H1 (cell line): Measurements from ENCODE around the gene EPG5. TPM values are rescaled to one million over a fixed set of nuclear protein-coding genes. Genes with fewer than 3 reads are reported as not detected.

ENCODE experiments used
- CTCF ChIA-PET: fragments of 300-600 bp; sonication (Branson Sonifier 250); formaldehyde crosslinking; loops from one replicate; lab custom pipeline; 2021; ENCODE audit not compliant: partially characterized antibody; lab: Charles Lee
- POLR2A ChIA-PET: fragments of 300-600 bp; sonication (Branson Sonifier 250); formaldehyde crosslinking; loops from one replicate; lab custom pipeline; 2021; ENCODE audit warnings: inconsistent platforms; ENCODE audit not compliant: partially characterized antibody; lab: Charles Lee
- DNase-seq, 2 experiments: peaks; one replicate each; pipeline versions ENCODE4 v3.0.0 to v3.0.0-alpha.2; 2010 to 2022; ENCODE audit warnings: low spot score in 2 of 2, low read depth in 1 of 2, mixed read lengths in 1 of 2
- FAIRE-seq: peaks from 2 replicates; lab custom pipeline; 2011; peaks lifted over from hg19 to GRCh38; lab: Jason Lieb, UNC
- H2AFZ ChIP-seq: 2 replicates; pipeline ENCODE4 v1.8.1; 2012; ENCODE audit warnings: low read length, inconsistent platforms
- H2AK5ac ChIP-seq: 2 replicates; pipeline ENCODE4 v1.6.1; 2013; ENCODE audit warnings: low read depth, low read length
- H2BK120ac ChIP-seq: replicated peaks from 2 replicates; pipeline ENCODE3; 2013; ENCODE audit warnings: low read depth, low read length, inconsistent platforms
- H2BK12ac ChIP-seq: 2 replicates; pipeline ENCODE4 v1.6.1; 2013; ENCODE audit warnings: low read depth, low read length
- H2BK15ac ChIP-seq: 2 replicates; pipeline ENCODE4 v1.6.1; 2013; ENCODE audit warnings: low read length
- H2BK20ac ChIP-seq: 2 replicates; pipeline ENCODE4 v1.6.1; 2013; ENCODE audit warnings: low read length
- H2BK5ac ChIP-seq: 2 replicates; pipeline ENCODE4 v1.6.1; 2013; ENCODE audit warnings: low read depth, low read length
- H3K14ac ChIP-seq: 2 replicates; pipeline ENCODE4 v1.6.1; 2013; ENCODE audit warnings: inconsistent platforms; ENCODE audit not compliant: insufficient read length
- H3K18ac ChIP-seq: 2 replicates; pipeline ENCODE4 v1.6.1; 2013; ENCODE audit warnings: low read length; ENCODE audit errors: extremely low read depth
- H3K23ac ChIP-seq: 2 replicates; pipeline ENCODE4 v1.6.1; 2013; ENCODE audit warnings: inconsistent platforms; ENCODE audit not compliant: insufficient read length
- H3K23me2 ChIP-seq: 2 replicates; pipeline ENCODE4 v1.6.1; 2013; ENCODE audit warnings: low read depth, low read length
- H3K27ac ChIP-seq: 2 replicates; pipeline ENCODE4 v1.6.1; 2011; ENCODE audit warnings: low read depth, low read length, inconsistent platforms
- H3K27me3 ChIP-seq, 4 experiments: replicated peaks in 1 of 4; 1 replicate in 1 of 4; 2 replicates in 3 of 4; pipeline versions ENCODE4 v1.6.1 to v1.8.1; 2011 to 2013; ENCODE audit warnings: low read length in 3 of 4, mild to moderate bottlenecking in 3 of 4, inconsistent platforms in 2 of 4, mixed read lengths in 2 of 4, moderate library complexity in 1 of 4; ENCODE audit not compliant: control insufficient read depth in 3 of 4, insufficient read depth in 3 of 4; ENCODE audit errors: extremely low read depth in 1 of 4
- H3K36me3 ChIP-seq, 4 experiments: 2 replicates each; pipeline versions ENCODE4 v1.6.1 to v1.8.1; 2011 to 2013; ENCODE audit warnings: mild to moderate bottlenecking in 4 of 4, low read length in 3 of 4, moderate library complexity in 2 of 4, control low read depth in 1 of 4, inconsistent platforms in 1 of 4; ENCODE audit not compliant: insufficient read depth in 4 of 4, control insufficient read depth in 2 of 4
- H3K4ac ChIP-seq: replicated peaks from 2 replicates; pipeline ENCODE3; 2013; ENCODE audit warnings: low read length, low read depth, mixed read lengths, inconsistent platforms; ENCODE audit not compliant: insufficient read length
- H3K4me1 ChIP-seq, 4 experiments: replicated peaks in 1 of 4; 1 replicate in 1 of 4; 2 replicates in 3 of 4; pipeline versions ENCODE4 v1.6.1 to v1.8.1; 2011 to 2013; ENCODE audit warnings: low read length in 3 of 4, inconsistent platforms in 2 of 4, mixed read lengths in 1 of 4; ENCODE audit not compliant: insufficient read depth in 4 of 4, control insufficient read depth in 3 of 4
- H3K4me2 ChIP-seq, 2 experiments: 2 replicates each; pipeline versions ENCODE4 v1.6.1 to v1.8.1; 2011 to 2013; ENCODE audit warnings: low read depth in 2 of 2, low read length in 2 of 2, control low read depth in 1 of 2, inconsistent platforms in 1 of 2, mild to moderate bottlenecking in 1 of 2; ENCODE audit not compliant: insufficient read depth in 1 of 2
- H3K4me3 ChIP-seq, 4 experiments: fragments of 200-600, 300-600 bp in 1 of 4; sonication (generic), shearing (Covaris generic), sonication (Bioruptor Twin) in 1 of 4; 2 replicates each; pipeline versions ENCODE4 v1.5.1 to v1.8.1; 2011 to 2016; ENCODE audit warnings: low read length in 4 of 4, low read depth in 3 of 4, control low read depth in 2 of 4, inconsistent platforms in 2 of 4, mild to moderate bottlenecking in 2 of 4, mixed read lengths in 1 of 4, moderate library complexity in 1 of 4; ENCODE audit not compliant: insufficient read depth in 2 of 4; ENCODE audit errors: extremely low read depth in 1 of 4
- H3K56ac ChIP-seq: replicated peaks from 2 replicates; pipeline ENCODE3; 2013; ENCODE audit warnings: low read depth, mild to moderate bottlenecking, mixed read lengths, low read length, inconsistent platforms; ENCODE audit not compliant: insufficient read length
- H3K79me1 ChIP-seq: 2 replicates; pipeline ENCODE4 v1.6.1; 2013; ENCODE audit warnings: low read depth, low read length, control low read depth
- H3K79me2 ChIP-seq, 2 experiments: 2 replicates each; pipeline versions ENCODE4 v1.6.1 to v1.8.1; 2012 to 2013; ENCODE audit warnings: low read length in 2 of 2, mild to moderate bottlenecking in 2 of 2, inconsistent platforms in 1 of 2; ENCODE audit not compliant: insufficient read depth in 2 of 2, control insufficient read depth in 1 of 2
- H3K9ac ChIP-seq, 4 experiments: replicated peaks in 1 of 4; 1 replicate in 1 of 4; 2 replicates in 3 of 4; pipeline versions ENCODE4 v1.6.1 to v1.8.1; 2011 to 2013; ENCODE audit warnings: low read depth in 3 of 4, low read length in 3 of 4, control low read depth in 2 of 4, mild to moderate bottlenecking in 2 of 4, moderate library complexity in 2 of 4, inconsistent platforms in 1 of 4; ENCODE audit errors: extremely low read depth in 1 of 4
- H3K9me3 ChIP-seq, 2 experiments: 2 replicates each; pipeline versions ENCODE4 v1.6.1 to v1.8.1; 2012 to 2013; ENCODE audit warnings: mild to moderate bottlenecking in 2 of 2, moderate library complexity in 2 of 2, control low read depth in 1 of 2, inconsistent platforms in 1 of 2, low read depth in 1 of 2, low read length in 1 of 2, mixed read lengths in 1 of 2; ENCODE audit not compliant: insufficient read depth in 2 of 2
- H4K20me1 ChIP-seq, 2 experiments: replicated peaks in 1 of 2; 2 replicates each; pipeline versions ENCODE3 to v1.8.1; 2011 to 2013; ENCODE audit warnings: inconsistent platforms in 2 of 2, low read length in 2 of 2, mild to moderate bottlenecking in 1 of 2; ENCODE audit not compliant: insufficient read depth in 2 of 2, control insufficient read depth in 1 of 2
- H4K5ac ChIP-seq: 2 replicates; pipeline ENCODE4 v1.6.1; 2013; ENCODE audit warnings: low read length, low read depth, mixed read lengths, inconsistent platforms; ENCODE audit not compliant: insufficient read length
- H4K8ac ChIP-seq: 2 replicates; pipeline ENCODE4 v1.8.0; 2013; ENCODE audit warnings: mild to moderate bottlenecking, moderate library complexity, low read length, inconsistent platforms; ENCODE audit not compliant: insufficient read depth; ENCODE audit errors: extremely low read depth
- H4K91ac ChIP-seq: replicated peaks from 2 replicates; pipeline ENCODE3; 2013; ENCODE audit warnings: low read length, mixed read lengths, inconsistent platforms; ENCODE audit not compliant: insufficient read length
- BACH1 ChIP-seq: IDR thresholded peaks from 2 replicates; pipeline ENCODE4 v1.6.1; 2012; ENCODE audit warnings: low read length, improper control_type of control experiment
- CHD1 ChIP-seq: IDR thresholded peaks from 2 replicates; pipeline ENCODE4 v1.6.1; 2012; ENCODE audit warnings: low read depth, low read length, improper control_type of control experiment
- CHD2 ChIP-seq: IDR thresholded peaks from 2 replicates; pipeline ENCODE4 v1.6.1; 2012; ENCODE audit warnings: low read length, improper control_type of control experiment
- CTBP2 ChIP-seq: IDR thresholded peaks from 2 replicates; pipeline ENCODE4 v1.7.0; 2011; ENCODE audit warnings: borderline replicate concordance, mild to moderate bottlenecking, moderate library complexity, mixed read lengths, low read length; ENCODE audit not compliant: insufficient read depth, insufficient read length
- HDAC2 ChIP-seq, 2 experiments: fragments of 300-600 bp in 1 of 2; sonication (generic) in 1 of 2; IDR thresholded peaks; 2 replicates each; pipeline ENCODE4 v1.6.1; 2011 to 2012; ENCODE audit warnings: low read depth in 2 of 2, low read length in 2 of 2, mild to moderate bottlenecking in 2 of 2, moderate library complexity in 2 of 2, borderline replicate concordance in 1 of 2, inconsistent platforms in 1 of 2
- NANOG ChIP-seq: IDR thresholded peaks from 2 replicates; pipeline ENCODE4 v1.6.1; 2011; ENCODE audit warnings: low read length, low read depth, mild to moderate bottlenecking, inconsistent platforms; ENCODE audit not compliant: insufficient read depth, poor library complexity, severe bottlenecking
- POU5F1 ChIP-seq: IDR thresholded peaks from 2 replicates; pipeline ENCODE4 v1.6.1; 2011; ENCODE audit warnings: low read depth, mild to moderate bottlenecking, low read length, moderate library complexity
- RAD21 ChIP-seq, 2 experiments: IDR thresholded peaks in 1 of 2; conservative IDR thresholded peaks in 1 of 2; 2 replicates each; pipeline ENCODE4 v1.6.1; 2011; ENCODE audit warnings: low read depth in 2 of 2, low read length in 2 of 2, improper control_type of control experiment in 1 of 2, inconsistent platforms in 1 of 2, mild to moderate bottlenecking in 1 of 2, moderate library complexity in 1 of 2
- RBBP5 ChIP-seq: IDR thresholded peaks from 2 replicates; pipeline ENCODE4 v1.7.1; 2012; ENCODE audit warnings: low read depth, mild to moderate bottlenecking, inconsistent platforms, low read length, moderate library complexity, borderline replicate concordance
- SAP30 ChIP-seq: fragments of 300-600 bp; sonication (generic); IDR thresholded peaks from 2 replicates; pipeline ENCODE4 v1.7.1; 2012; ENCODE audit warnings: low read length, moderate library complexity, mild to moderate bottlenecking, inconsistent platforms; ENCODE audit not compliant: insufficient read depth, insufficient replicate concordance
- SP4 ChIP-seq: IDR thresholded peaks from 2 replicates; pipeline ENCODE4 v1.6.1; 2012; ENCODE audit warnings: low read length, inconsistent platforms
- SRF ChIP-seq: IDR thresholded peaks from 2 replicates; pipeline ENCODE4 v1.6.1; 2011; ENCODE audit warnings: mild to moderate bottlenecking, low read depth, low read length, moderate library complexity
- whole genome bisulfite sequencing, 2 experiments: shearing (Covaris generic) in 1 of 2; methylation state at CpG; one replicate each; pipeline versions ENCODE4 v1.1.6 to v1.1.7; 2013 to 2015; ENCODE audit warnings: low lambda C conversion rate in 2 of 2, mixed read lengths in 2 of 2, inconsistent platforms in 1 of 2, low coverage in 1 of 2, missing lambda C conversion rate in 1 of 2; ENCODE audit not compliant: insufficient replicate concordance in 2 of 2, insufficient coverage in 1 of 2, insufficient read length in 1 of 2; ENCODE audit errors: extremely low coverage in 1 of 2, missing lambda C conversion rate in 1 of 2; 5-methylcytosine and 5-hydroxymethylcytosine counted together
- polyA plus RNA-seq, 7 experiments: library from polyadenylated mRNA; depleted of rRNA in 3 of 7; stranded (reverse) in 5 of 7; unstranded in 2 of 7; fragments of >200 nt in 5 of 7; fragments of 200-250 nt in 2 of 7; gene quantifications; 1 replicate in 5 of 7; 2 replicates in 1 of 7; 4 replicates in 1 of 7; pipeline versions ENCODE4 v1.2.1 to v1.2.3, GENCODE V29; 2011 to 2013; ENCODE audit warnings: missing spikeins in 2 of 7, mixed read lengths in 2 of 7
- total RNA-seq: library from RNA; stranded (reverse); fragmentation: NEBNext Ultra II Directional; extraction: Animal tissue kit (Norgen Biotek cat#: 25700); gene quantifications from 2 replicates; pipeline ENCODE4 v1.2.1, GENCODE V29; 2021
- TF ChIP-seq, protein P1 (sequence below): IDR thresholded peaks from 2 replicates; pipeline ENCODE4 v1.6.1; 2012; ENCODE audit warnings: inconsistent platforms

Gene EPG5
- total and polyA plus RNA-seq, 2 of the 8 experiments (the other 6 are each of a cell fraction or from before 2014, with no cell fraction given), result 14.1 to 18.3 TPM

- no peaks in the 10 kb centered on the region for H3K79me1 ChIP-seq
- FAIRE-seq, result no peak
- TF ChIP-seq SP4 (no peak), NANOG (no peak), RAD21 (IDR thresholded peaks at IDR 0.05 in 1 of 2, conservative IDR thresholded peaks at IDR 0.05 in 1 of 2; ENCODE audit: low read depth in 2 of 2, low read length in 2 of 2) (no peak), BACH1 (no peak), RBBP5 (no peak), POU5F1 (no peak), CTBP2 (no peak), CHD2 (no peak), SRF (no peak), HDAC2 (IDR thresholded peaks at IDR 0.05; ENCODE audit: borderline replicate concordance in 1 of 2, low read depth in 2 of 2, low read length in 2 of 2) (no peak), CHD1 (no peak), SAP30 (no peak)
- TF ChIP-seq, protein P1, sequence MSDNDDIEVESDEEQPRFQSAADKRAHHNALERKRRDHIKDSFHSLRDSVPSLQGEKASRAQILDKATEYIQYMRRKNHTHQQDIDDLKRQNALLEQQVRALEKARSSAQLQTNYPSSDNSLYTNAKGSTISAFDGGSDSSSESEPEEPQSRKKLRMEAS, result no peak
These were observed 26.4 kb downstream of the EPG5 start for GRCh38 chr18:45940724-45941123.

More at GRCh38 chr18:45940724-45941123, 26.4 kb downstream of the EPG5 start:
- no peaks in the 10 kb centered on the region for H3K4me1 ChIP-seq
- CTCF ChIA-PET, result interaction anchor here (1.2 to 1.9 kb wide), 2 partner anchors 29 to 132 kb away, joined by 4 to 8 read pairs; partner anchors contain the start of gene PSTPIP2
- no peak overlapping the region for H2AK5ac ChIP-seq
- H3K27me3 ChIP-seq, result no peaks in the 10 kb centered on the region
- no peak overlapping the region for H2BK20ac ChIP-seq
- no peak overlapping the region for H2BK5ac ChIP-seq
- no peak overlapping the region for H3K4me3 ChIP-seq
- no peak overlapping the region for H3K27ac ChIP-seq
- no peak overlapping the region for H2BK120ac ChIP-seq
- H2BK12ac ChIP-seq, result no peak overlapping the region
- no peak overlapping the region for H3K14ac ChIP-seq
- H3K79me2 ChIP-seq, result no peaks in the 10 kb centered on the region
- no peak overlapping the region for H2AFZ ChIP-seq
- H3K9ac ChIP-seq, result no peak overlapping the region
- no peak overlapping the region for H3K4ac ChIP-seq
- no peak overlapping the region for H3K56ac ChIP-seq
- H3K23ac ChIP-seq, result no peak overlapping the region
- no peak overlapping the region for H4K5ac ChIP-seq
- H4K91ac ChIP-seq, result no peak overlapping the region
- 81% methylated on average over 2 of the region's 2 CpGs; no CpG with 5 or more reads in 1 of the 2 experiments for WGBS, 2 experiments
- POLR2A ChIA-PET, result no interaction called here
- DNase-seq, result no peak
- H3K36me3 ChIP-seq, result peaks cover 16 to 43% (median 22%) of the 10 kb centered on the region in 4 experiments; a peak in 7 of 8 replicates
- no peak overlapping the region for H3K18ac ChIP-seq
- no peak overlapping the region for H3K4me2 ChIP-seq
- no peaks in the 10 kb centered on the region for H3K23me2 ChIP-seq
- no peak overlapping the region for H2BK15ac ChIP-seq
- no peak overlapping the region for H4K8ac ChIP-seq
- H4K20me1 ChIP-seq, result peaks cover 0 to 2% of the 10 kb centered on the region in 2 experiments
- H3K9me3 ChIP-seq, result no peaks in the 10 kb centered on the region
